Esophagus muscularis mucosa (tissue), 4 donors: Measurements from ENCODE around the gene GSE1. TPM values are rescaled to one million over a fixed set of nuclear protein-coding genes. Genes with fewer than 3 reads are reported as not detected.

Experiments used
- DNase-seq: peaks from one replicate; pipeline ENCODE4 v3.0.0-alpha.2; 2017; ENCODE audit errors: extremely low spot score
- H3K27ac ChIP-seq, 4 donors: fragments of 200-600 bp; sonication (generic); replicated peaks in 1 of 4; 1 replicate in 3 of 4; 2 replicates in 1 of 4; pipeline ENCODE4 v1.5.1; 2016 to 2019; ENCODE audit warnings: mild to moderate bottlenecking in 1 of 4
- H3K27me3 ChIP-seq, 4 donors: fragments of 200-600 bp; sonication (generic); one replicate each; pipeline versions ENCODE4 v1.5.1 to v1.6.0; 2016 to 2019
- H3K36me3 ChIP-seq, 4 donors: fragments of 200-600 bp; sonication (generic); one replicate each; pipeline ENCODE4 v1.5.1; 2016 to 2019
- H3K4me1 ChIP-seq, 4 donors: fragments of 200-600 bp; sonication (generic); one replicate each; pipeline ENCODE4 v1.5.1; 2016 to 2019
- H3K4me3 ChIP-seq, 4 donors: fragments of 200-600 bp; sonication (generic); 1 replicate in 2 of 4; 2 replicates in 2 of 4; pipeline ENCODE4 v1.5.1; 2016 to 2019; ENCODE audit warnings: mild to moderate bottlenecking in 4 of 4, moderate library complexity in 1 of 4
- H3K9me3 ChIP-seq, 4 donors: fragments of 200-600 bp; sonication (generic); 1 replicate in 3 of 4; 2 replicates in 1 of 4; pipeline ENCODE4 v1.5.1; 2016 to 2019
- EP300 ChIP-seq: sonication (generic); formaldehyde crosslinking; IDR thresholded peaks from one replicate; pipeline ENCODE4 v1.6.1; 2017; ENCODE audit warnings: antibody characterized with exemption
- POLR2A ChIP-seq: fragments of 450-650 bp; IDR thresholded peaks from one replicate; pipeline ENCODE4 v1.6.1; 2017; ENCODE audit warnings: antibody characterized with exemption, moderate library complexity, mild to moderate bottlenecking, low read depth
- POLR2AphosphoS5 ChIP-seq, 2 donors: sonication (generic); formaldehyde crosslinking; IDR thresholded peaks; one replicate each; pipeline ENCODE4 v1.6.1; 2017; ENCODE audit warnings: antibody characterized with exemption in 2 of 2
- WGBS: methylation state at CpG from one replicate; pipeline ENCODE4 v1.1.5; 2018; 5-methylcytosine and 5-hydroxymethylcytosine counted together
- intact Hi-C: fragments of 100-400 bp; cut with DNase I; formaldehyde crosslinking; loops from one replicate; pipeline ENCODE4 v1.15.1; 2023
- total RNA-seq, 4 donors: library from RNA; depleted of rRNA; stranded (reverse); fragments of >200 nt; gene quantifications; one replicate each; pipeline versions ENCODE4 v1.1.0 to v1.2.1, GENCODE V29; 2016
- TF ChIP-seq, protein P1 (sequence below), 3 experiments: fragments of 200-600 bp in 2 of 3; fragments of 450-650 bp in 1 of 3; sonication (generic) in 2 of 3; IDR thresholded peaks; one replicate each; pipeline ENCODE4 v1.5.1; 2017 to 2019; ENCODE audit warnings: antibody characterized with exemption in 3 of 3, mild to moderate bottlenecking in 2 of 3, moderate library complexity in 1 of 3

The GSE1 gene
- total RNA-seq, 4 donors from 2014 or later, result 45.4 to 79.4 (median 49.5) TPM

DNA sequence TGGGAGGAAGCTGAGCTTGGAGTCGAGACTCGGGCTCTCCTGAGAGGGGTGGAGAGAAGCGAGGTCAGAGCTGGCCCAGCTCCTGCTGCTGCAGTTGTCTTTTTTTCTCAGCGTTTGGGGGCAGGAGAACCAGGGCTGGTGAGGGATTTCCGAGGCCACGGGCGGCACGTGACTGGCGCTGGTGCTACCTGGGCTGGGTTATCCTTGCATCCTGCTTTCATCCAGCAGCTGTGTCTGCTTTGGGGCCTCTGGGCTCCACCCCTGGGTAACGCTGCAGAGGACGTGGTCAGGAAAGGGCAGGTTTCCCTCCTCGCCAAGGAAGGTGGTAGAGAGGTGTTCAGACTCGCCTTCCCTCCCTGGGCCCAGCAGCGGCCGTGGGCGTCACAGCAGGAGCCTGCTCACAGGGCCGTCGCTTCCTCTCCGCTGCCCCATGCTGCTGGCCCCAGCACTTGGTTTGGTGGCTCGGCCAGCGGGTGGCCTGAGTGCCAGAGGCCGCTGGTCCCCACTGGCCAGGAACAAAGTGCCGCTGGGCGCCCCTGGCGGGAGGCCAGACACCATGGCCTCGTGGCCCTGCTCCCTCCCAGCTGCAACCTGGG lies 22.5 kb downstream of the GSE1 start:
- Histone ChIP-seq H3K27ac (no peak overlapping the region), H3K4me3 (no peak overlapping the region), H3K9me3 (no peaks in the 10 kb centered on the region), H3K27me3 (no peaks in the 10 kb centered on the region), H3K4me1 (peaks cover 0 to 23% (median 16%) of the 10 kb centered on the region in 4 donors), H3K36me3 (peaks cover 0 to 32% (median 18%) of the 10 kb centered on the region in 4 donors)
- DNase-seq, result no peak
- intact Hi-C loops, result no loop called here
- TF ChIP-seq POLR2AphosphoS5 (IDR thresholded peaks at IDR 0.05), result no peak
- TF ChIP-seq EP300, result no peak
- TF ChIP-seq POLR2A, result no peak
- TF ChIP-seq, protein P1, sequence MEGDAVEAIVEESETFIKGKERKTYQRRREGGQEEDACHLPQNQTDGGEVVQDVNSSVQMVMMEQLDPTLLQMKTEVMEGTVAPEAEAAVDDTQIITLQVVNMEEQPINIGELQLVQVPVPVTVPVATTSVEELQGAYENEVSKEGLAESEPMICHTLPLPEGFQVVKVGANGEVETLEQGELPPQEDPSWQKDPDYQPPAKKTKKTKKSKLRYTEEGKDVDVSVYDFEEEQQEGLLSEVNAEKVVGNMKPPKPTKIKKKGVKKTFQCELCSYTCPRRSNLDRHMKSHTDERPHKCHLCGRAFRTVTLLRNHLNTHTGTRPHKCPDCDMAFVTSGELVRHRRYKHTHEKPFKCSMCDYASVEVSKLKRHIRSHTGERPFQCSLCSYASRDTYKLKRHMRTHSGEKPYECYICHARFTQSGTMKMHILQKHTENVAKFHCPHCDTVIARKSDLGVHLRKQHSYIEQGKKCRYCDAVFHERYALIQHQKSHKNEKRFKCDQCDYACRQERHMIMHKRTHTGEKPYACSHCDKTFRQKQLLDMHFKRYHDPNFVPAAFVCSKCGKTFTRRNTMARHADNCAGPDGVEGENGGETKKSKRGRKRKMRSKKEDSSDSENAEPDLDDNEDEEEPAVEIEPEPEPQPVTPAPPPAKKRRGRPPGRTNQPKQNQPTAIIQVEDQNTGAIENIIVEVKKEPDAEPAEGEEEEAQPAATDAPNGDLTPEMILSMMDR (IDR thresholded peaks at IDR 0.05), result no peak
- 88% methylated on average over 11 of the region's 26 CpGs for WGBS

DNA sequence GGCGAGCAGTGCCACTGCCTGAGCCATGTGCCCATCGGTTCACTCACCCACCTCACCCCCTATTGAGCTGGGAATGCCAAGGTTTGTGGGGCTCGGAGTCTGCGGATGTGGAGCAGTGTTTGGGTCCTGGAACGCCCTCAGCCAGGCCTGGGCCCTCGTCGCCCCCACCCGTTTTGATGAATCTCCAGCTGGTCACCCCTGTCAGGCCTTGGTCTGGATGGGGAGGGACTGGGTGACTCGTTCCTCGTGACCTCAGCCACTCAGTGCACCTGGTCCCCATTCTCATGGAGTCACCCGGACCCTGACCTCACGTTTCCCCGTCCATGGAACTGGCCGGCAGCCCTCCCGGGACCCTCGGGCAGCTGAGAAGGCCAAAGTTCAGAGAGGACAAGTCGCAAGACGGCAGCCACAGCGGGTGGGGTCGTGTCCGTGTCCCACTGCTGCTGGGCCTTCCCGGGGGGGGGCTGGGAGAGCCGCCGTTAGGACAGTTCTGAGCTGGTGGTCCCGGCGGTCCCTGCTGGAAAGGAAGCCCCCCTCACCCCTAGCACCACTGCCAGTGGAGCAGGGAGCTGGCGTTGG lies 23.2 kb downstream of the GSE1 start:
- Histone ChIP-seq H3K27ac (no peak overlapping the region), H3K27me3 (no peaks in the 10 kb centered on the region), H3K36me3 (peaks cover 0 to 32% (median 19%) of the 10 kb centered on the region in 4 donors), H3K4me3 (no peak overlapping the region), H3K9me3 (no peaks in the 10 kb centered on the region), H3K4me1 (peaks cover 4 to 23% (median 17%) of the 10 kb centered on the region in 4 donors)
- WGBS, result 93% methylated on average over 9 of the region's 27 CpGs
- intact Hi-C loops, result no loop called here
- TF ChIP-seq POLR2AphosphoS5 (IDR thresholded peaks at IDR 0.05) (no peak), EP300 (no peak), POLR2A (no peak)
- TF ChIP-seq, protein P1 (IDR thresholded peaks at IDR 0.05), result no peak
- no peak for DNase-seq

DNA sequence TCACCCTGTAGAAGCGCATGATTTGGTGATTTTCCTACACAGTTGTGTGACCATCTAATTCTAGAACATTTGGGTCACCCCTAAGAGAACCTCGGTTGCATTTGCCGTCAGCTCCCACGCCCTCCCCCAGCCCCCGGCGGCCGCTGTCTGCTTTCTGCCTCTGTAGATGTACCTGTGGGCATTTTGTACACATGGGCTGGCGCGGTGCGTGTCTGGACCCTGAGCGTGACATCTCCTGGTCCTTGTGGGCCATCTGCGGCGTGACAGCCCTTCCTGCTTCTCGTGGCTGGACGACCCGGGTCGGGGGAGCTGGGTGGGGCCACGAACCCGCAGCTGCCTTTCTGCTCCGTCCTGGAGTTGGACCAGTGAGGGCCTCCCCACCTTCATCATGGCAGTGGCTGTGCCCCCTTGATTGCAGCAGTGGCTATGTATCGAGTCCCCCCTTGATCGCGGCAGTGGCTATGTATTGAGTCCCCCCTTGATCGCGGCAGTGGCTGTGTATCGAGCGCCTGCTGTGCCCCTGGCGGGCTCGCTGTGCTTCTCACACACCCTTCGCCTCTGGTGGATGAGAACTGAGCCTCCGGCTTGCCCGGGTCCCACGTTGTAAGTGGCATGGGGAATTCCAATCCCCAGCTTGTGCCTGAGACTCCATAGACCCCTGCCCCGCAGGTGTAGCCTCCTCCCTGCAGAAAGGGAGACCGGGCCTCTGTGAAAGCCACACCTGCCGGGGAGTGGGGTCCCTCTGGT lies 24.1 kb downstream of the GSE1 start:
- TF ChIP-seq POLR2AphosphoS5 (IDR thresholded peaks at IDR 0.05) (no peak), POLR2A (no peak), EP300 (no peak)
- TF ChIP-seq, protein P1 (IDR thresholded peaks at IDR 0.05), result no peak
- Histone ChIP-seq H3K9me3 (no peaks in the 10 kb centered on the region), H3K4me1 (peaks cover 9 to 26% (median 18%) of the 10 kb centered on the region in 4 donors), H3K27me3 (no peaks in the 10 kb centered on the region), H3K27ac (no peak overlapping the region), H3K4me3 (no peak overlapping the region), H3K36me3 (peaks cover 0 to 32% (median 19%) of the 10 kb centered on the region in 4 donors)
- intact Hi-C loops, result no loop called here
- 91% methylated on average over 22 of the region's 36 CpGs for WGBS
- no peak for DNase-seq

DNA sequence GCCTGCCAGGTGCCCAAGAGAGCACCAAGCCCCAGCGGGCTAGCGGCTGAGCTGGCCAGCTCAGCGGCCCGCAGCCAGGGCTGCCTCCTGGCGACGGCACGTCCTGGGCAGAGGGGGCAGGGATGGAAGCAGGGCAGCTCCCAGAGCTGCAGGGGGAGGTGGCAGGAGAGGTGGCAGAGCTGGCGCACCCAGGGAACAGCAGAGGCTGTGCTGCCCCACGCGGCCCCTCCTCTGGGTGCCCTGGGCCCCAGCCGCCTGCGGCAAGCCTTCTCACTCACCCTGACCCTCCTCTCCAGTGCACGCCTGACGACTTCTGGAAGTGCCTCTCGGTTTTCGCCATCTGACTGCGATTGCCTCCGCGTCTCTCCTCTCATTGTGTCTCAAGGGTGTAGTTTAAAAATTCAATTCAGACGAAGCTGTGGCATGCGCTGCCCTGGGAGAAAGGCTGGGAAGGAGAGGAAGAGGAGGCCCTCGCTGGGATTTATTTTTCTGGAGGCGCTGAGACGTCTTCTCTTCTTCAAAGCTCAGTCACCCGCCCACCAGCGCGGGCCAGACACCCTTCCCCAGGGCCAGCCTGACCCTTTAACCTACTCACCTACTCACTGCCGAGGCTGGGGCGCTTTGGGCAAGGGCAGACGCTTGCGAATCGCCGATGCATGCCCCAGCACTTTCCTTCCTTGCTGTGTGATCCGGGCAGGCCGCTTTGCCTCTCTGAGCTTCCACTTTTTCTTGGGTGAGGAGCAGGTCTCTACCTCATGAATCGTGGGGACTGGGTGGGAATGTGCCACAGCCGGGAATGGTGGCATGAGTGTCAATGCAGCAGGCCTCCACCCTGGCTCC lies 24.9 kb downstream of the GSE1 start:
- no peak overlapping the region for H3K27ac ChIP-seq
- WGBS, result 92% methylated on average over 31 of the region's 37 CpGs

More for the DNA sequence above, 24.9 kb downstream of the GSE1 start:
- H3K4me3 ChIP-seq, result no peak overlapping the region
- intact Hi-C loops, result no loop called here
- no peak for TF ChIP-seq EP300
- TF ChIP-seq, protein P1 (IDR thresholded peaks at IDR 0.05), result no peak
- no peak for TF ChIP-seq POLR2A
- no peak for TF ChIP-seq POLR2AphosphoS5 (IDR thresholded peaks at IDR 0.05)
- H3K36me3 ChIP-seq, result peaks cover 0 to 32% (median 19%) of the 10 kb centered on the region in 4 donors
- DNase-seq, result no peak
- H3K4me1 ChIP-seq, result peaks cover 9 to 24% (median 21%) of the 10 kb centered on the region in 4 donors
- H3K9me3 ChIP-seq, result no peaks in the 10 kb centered on the region
- no peaks in the 10 kb centered on the region for H3K27me3 ChIP-seq
